H9 (cell line): ENCODE results near the gene DNAJC25. TPM values are rescaled to one million over a fixed set of nuclear protein-coding genes. Genes with fewer than 3 reads are reported as not detected.

Experiments
- DNase-seq: peaks from one replicate; pipeline ENCODE4 v3.0.0-alpha.2; 2017
- H2AFZ ChIP-seq: one replicate; pipeline ENCODE4 v1.6.1; 2013; ENCODE audit warnings: mild to moderate bottlenecking, low read length, control low read depth, moderate library complexity
- H2AK5ac ChIP-seq: 2 replicates; pipeline ENCODE4 v1.6.1; 2013; ENCODE audit warnings: low read length, control low read depth, mixed read lengths; ENCODE audit not compliant: insufficient read length
- H2BK120ac ChIP-seq: one replicate; pipeline ENCODE4 v1.6.1; 2013; ENCODE audit warnings: low read depth, mild to moderate bottlenecking, low read length, control low read depth, inconsistent platforms; ENCODE audit not compliant: poor library complexity, severe bottlenecking
- H2BK12ac ChIP-seq: 2 replicates; pipeline ENCODE4 v1.6.1; 2013; ENCODE audit warnings: low read length, control low read depth, mixed read lengths, low read depth; ENCODE audit not compliant: insufficient read length
- H2BK15ac ChIP-seq: 2 replicates; pipeline ENCODE4 v1.6.1; 2013; ENCODE audit warnings: low read depth, low read length, control low read depth
- H2BK20ac ChIP-seq: one replicate; pipeline ENCODE4 v1.6.1; 2013; ENCODE audit warnings: low read depth, mild to moderate bottlenecking, low read length, control low read depth, inconsistent platforms; ENCODE audit not compliant: poor library complexity, severe bottlenecking
- H2BK5ac ChIP-seq: 2 replicates; pipeline ENCODE4 v1.6.1; 2013; ENCODE audit warnings: low read length, control low read depth, mixed read lengths; ENCODE audit not compliant: insufficient read length
- H3K14ac ChIP-seq: 2 replicates; pipeline ENCODE4 v1.6.1; 2013; ENCODE audit warnings: low read length, control low read depth; ENCODE audit not compliant: insufficient read depth
- H3K18ac ChIP-seq: 2 replicates; pipeline ENCODE4 v1.6.1; 2013; ENCODE audit warnings: low read depth, mild to moderate bottlenecking, mixed read lengths, low read length, control low read depth; ENCODE audit not compliant: insufficient read length
- H3K23ac ChIP-seq: 2 replicates; pipeline ENCODE4 v1.6.1; 2013; ENCODE audit warnings: low read length, control low read depth, mixed read lengths, low read depth; ENCODE audit not compliant: insufficient read length
- H3K23me2 ChIP-seq: 2 replicates; pipeline ENCODE4 v1.6.1; 2013; ENCODE audit warnings: low read depth, mild to moderate bottlenecking, mixed read lengths, low read length, control low read depth; ENCODE audit not compliant: insufficient read length, poor library complexity, severe bottlenecking
- H3K27ac ChIP-seq: 2 replicates; pipeline ENCODE4 v1.5.1; 2013; ENCODE audit warnings: low read length, control low read depth, mixed read lengths, low read depth; ENCODE audit not compliant: insufficient read length
- H3K27me3 ChIP-seq: 2 replicates; pipeline ENCODE4 v1.6.1; 2013; ENCODE audit warnings: low read length, control low read depth, inconsistent platforms; ENCODE audit not compliant: insufficient read depth
- H3K4ac ChIP-seq: 2 replicates; pipeline ENCODE4 v1.6.1; 2013; ENCODE audit warnings: low read depth, mild to moderate bottlenecking, control low read depth, inconsistent platforms, low read length, moderate library complexity
- H3K4me1 ChIP-seq: 2 replicates; pipeline ENCODE4 v1.6.1; 2013; ENCODE audit warnings: low read length, control low read depth, inconsistent platforms; ENCODE audit not compliant: insufficient read depth
- H3K4me2 ChIP-seq: 2 replicates; pipeline ENCODE4 v1.6.1; 2013; ENCODE audit warnings: low read length, control low read depth, mixed read lengths; ENCODE audit not compliant: insufficient read length, insufficient read depth
- H3K56ac ChIP-seq: 2 replicates; pipeline ENCODE4 v1.6.1; 2013; ENCODE audit warnings: low read depth, mild to moderate bottlenecking, mixed read lengths, low read length, control low read depth; ENCODE audit not compliant: insufficient read length
- H3K79me1 ChIP-seq: 2 replicates; pipeline ENCODE4 v1.6.1; 2013; ENCODE audit warnings: low read depth, mild to moderate bottlenecking, moderate library complexity, low read length, control low read depth, inconsistent platforms; ENCODE audit not compliant: insufficient read depth, poor library complexity, severe bottlenecking
- H3K79me2 ChIP-seq: 2 replicates; pipeline ENCODE4 v1.6.1; 2013; ENCODE audit warnings: low read length, control low read depth, inconsistent platforms; ENCODE audit not compliant: insufficient read depth
- H3K9ac ChIP-seq: 2 replicates; pipeline ENCODE4 v1.6.1; 2013; ENCODE audit warnings: low read length, control low read depth, mixed read lengths; ENCODE audit not compliant: insufficient read length; ENCODE audit errors: extremely low read depth
- H3K9me3 ChIP-seq: one replicate; pipeline ENCODE4 v1.6.1; 2013; ENCODE audit warnings: low read depth, low read length, inconsistent platforms; ENCODE audit not compliant: control insufficient read depth
- H3T11ph ChIP-seq: one replicate; pipeline ENCODE4 v1.6.1; 2013; ENCODE audit warnings: mild to moderate bottlenecking, low read length, control low read depth, inconsistent platforms
- H4K20me1 ChIP-seq: one replicate; pipeline ENCODE4 v1.6.1; 2013; ENCODE audit not compliant: control insufficient read depth, insufficient read length, insufficient read depth
- H4K5ac ChIP-seq: 2 replicates; pipeline ENCODE4 v1.6.1; 2013; ENCODE audit warnings: low read depth, mild to moderate bottlenecking, mixed read lengths, low read length, control low read depth; ENCODE audit not compliant: insufficient read length
- H4K8ac ChIP-seq: replicated peaks from 2 replicates; pipeline ENCODE4 v1.6.1; 2013; ENCODE audit warnings: low read length, control low read depth, mixed read lengths, low read depth; ENCODE audit not compliant: insufficient read length
- H4K91ac ChIP-seq: 2 replicates; pipeline ENCODE4 v1.6.1; 2013; ENCODE audit warnings: low read depth, mild to moderate bottlenecking, moderate library complexity, mixed read lengths, low read length, control low read depth; ENCODE audit not compliant: insufficient read length
- H3K27ac Mint-ChIP-seq, 3 experiments: 2 replicates in 2 of 3; 3 replicates in 1 of 3; pipeline ENCODE4 v1.8.0; 2020 to 2021; ENCODE audit warnings: mixed read lengths in 3 of 3, mild to moderate bottlenecking in 1 of 3, moderate library complexity in 1 of 3
- H3K27me3 Mint-ChIP-seq: 2 replicates; pipeline ENCODE4 v1.8.0; 2021; ENCODE audit warnings: low read depth, mild to moderate bottlenecking, moderate library complexity, mixed read lengths
- H3K36me3 Mint-ChIP-seq, 3 experiments: 2 replicates in 2 of 3; 3 replicates in 1 of 3; pipeline ENCODE4 v1.8.0; 2020 to 2021; ENCODE audit warnings: low read depth in 3 of 3, mixed read lengths in 3 of 3; ENCODE audit not compliant: insufficient read depth in 1 of 3
- H3K4me1 Mint-ChIP-seq, 2 experiments: 2 replicates each; pipeline ENCODE4 v1.8.0; 2020; ENCODE audit warnings: mixed read lengths in 2 of 2
- H3K4me3 Mint-ChIP-seq, 2 experiments: 2 replicates in 1 of 2; 3 replicates in 1 of 2; pipeline ENCODE4 v1.8.0; 2020 to 2021; ENCODE audit warnings: mild to moderate bottlenecking in 2 of 2, mixed read lengths in 2 of 2, moderate library complexity in 1 of 2
- H3K9me3 Mint-ChIP-seq, 2 experiments: 2 replicates in 1 of 2; 3 replicates in 1 of 2; pipeline ENCODE4 v1.8.0; 2020; ENCODE audit warnings: mild to moderate bottlenecking in 2 of 2, mixed read lengths in 2 of 2, moderate library complexity in 1 of 2
- CTCF ChIP-seq: fragments of 200-600 bp; sonication (generic); conservative IDR thresholded peaks from 3 replicates; pipeline ENCODE4 v1.8.0; 2021; ENCODE audit warnings: antibody characterized with exemption, mild to moderate bottlenecking
- WGBS: extraction: QIAGEN DNeasy Blood & Tissue Kit; methylation state at CpG from one replicate; pipeline ENCODE4 v1.1.7; 2013; ENCODE audit warnings: missing lambda C conversion rate, low lambda C conversion rate, mixed read lengths; ENCODE audit not compliant: insufficient read length; ENCODE audit errors: extremely low coverage; 5-methylcytosine and 5-hydroxymethylcytosine counted together
- total RNA-seq: library from RNA; stranded (reverse); gene quantifications from 2 replicates; pipeline ENCODE4 v1.2.1, GENCODE V29; 2021

Gene DNAJC25
- total RNA-seq, 1 experiment from 2014 or later: 7.6 TPM

GRCh38 chr9:111610149-111610548 lies 21.0 kb upstream of the DNAJC25 start:
- WGBS: no CpG with 5 or more reads among the region's 5 CpGs
- Histone ChIP-seq H4K8ac (no peak overlapping the region), H3K14ac (no peak overlapping the region), H4K91ac (no peak overlapping the region), H3K56ac (no peak overlapping the region), H2AK5ac (no peak overlapping the region), H3K79me2 (no peaks in the 10 kb centered on the region), H2BK20ac (no peak overlapping the region), H3K23ac (no peak overlapping the region), H3K4ac (no peak overlapping the region), H3K23me2 (peaks cover 2% of the 10 kb centered on the region), H3K9me3 (no peaks in the 10 kb centered on the region), H3K79me1 (no peaks in the 10 kb centered on the region), H4K5ac (no peak overlapping the region), H2BK12ac (no peak overlapping the region), H3K27ac (no peak overlapping the region), H2BK120ac (no peak overlapping the region), H2AFZ (no peak overlapping the region), H3K18ac (no peak overlapping the region), H3T11ph (no peak overlapping the region), H3K9ac (no peak overlapping the region), H3K4me2 (no peak overlapping the region), H4K20me1 (no peaks in the 10 kb centered on the region), H3K27me3 (no peaks in the 10 kb centered on the region), H2BK5ac (no peak overlapping the region), H3K4me1 (no peaks in the 10 kb centered on the region; the same call in 1 of the 2 replicates), H2BK15ac (no peak overlapping the region)
- H3K27me3 Mint-ChIP-seq: peaks cover 3% of the 10 kb centered on the region; the same call in 1 of the 2 replicates
- H3K4me1 Mint-ChIP-seq: no peaks in the 10 kb centered on the region
- no peak for DNase-seq
- H3K4me3 Mint-ChIP-seq: no peak overlapping the region
- no peaks in the 10 kb centered on the region; a peak in 1 of 5 replicates for H3K9me3 Mint-ChIP-seq
- no peak overlapping the region for H3K27ac Mint-ChIP-seq
- no peaks in the 10 kb centered on the region for H3K36me3 Mint-ChIP-seq
- no peak for TF ChIP-seq CTCF
